GM12878 (cell line): ENCODE data around the gene LYPD6. TPM values are rescaled to one million over a fixed set of nuclear protein-coding genes. Genes with fewer than 3 reads are reported as not detected.

Source experiments
- ATAC-seq: fragments of 200-7000 bp; cut with Tn5 transposase; 3 replicates; pipeline ENCODE4 v1.9.1; 2020; ENCODE audit warnings: mild to moderate bottlenecking, moderate library complexity
- BruUV-seq: library from RNA; stranded (reverse); fragments of 400-500 nt; replicated peaks from 2 replicates; lab custom pipeline; 2021; lab: Mats Ljungman, UMichigan
- CTCF ChIA-PET: fragments of 300-600 bp; sonication (Branson Sonifier 250); formaldehyde crosslinking; extraction: SDS; loops from one replicate; lab custom pipeline; 2021; ENCODE audit warnings: inconsistent platforms; lab: Yijun Ruan, JAX
- POLR2A ChIA-PET: fragments of 350-600 bp; formaldehyde crosslinking; extraction: SDS; loops from one replicate; lab custom pipeline; 2021; ENCODE audit warnings: inconsistent platforms; lab: Charles Lee
- RAD21 ChIA-PET: fragments of 300-600 bp; sonication (Branson Sonifier 250); formaldehyde crosslinking; loops from one replicate; lab custom pipeline; 2023; ENCODE audit warnings: antibody characterized with exemption; ENCODE audit not compliant: unreplicated experiment; lab: Charles Lee
- SMC1A ChIA-PET: fragments of 300-600 bp; sonication (Branson Sonifier 250); formaldehyde crosslinking; loops from one replicate; lab custom pipeline; 2023; ENCODE audit not compliant: unreplicated experiment, uncharacterized antibody; lab: Charles Lee
- DNase-seq: peaks from one replicate; pipeline ENCODE4 v3.0.0-alpha.2; 2011; ENCODE audit warnings: low read depth, low spot score
- FAIRE-seq: peaks from 3 replicates; lab custom pipeline; 2011; peaks lifted over from hg19 to GRCh38; lab: Jason Lieb, UNC
- H2AFZ ChIP-seq: 2 replicates; pipeline ENCODE4 v1.6.0; 2011; ENCODE audit warnings: low read depth, low read length, control low read depth; ENCODE audit not compliant: control insufficient read depth
- H3K27ac ChIP-seq: 2 replicates; pipeline ENCODE4 v1.5.1; 2011; ENCODE audit warnings: control low read depth; ENCODE audit not compliant: control insufficient read depth, insufficient read depth
- H3K27me3 ChIP-seq, 2 experiments: replicated peaks in 1 of 2; 2 replicates each; pipeline versions ENCODE4 v1.6.0 to v1.6.1; 2011; ENCODE audit warnings: low read length in 1 of 2; ENCODE audit not compliant: control insufficient read depth in 2 of 2, insufficient read depth in 2 of 2
- H3K36me3 ChIP-seq, 2 experiments: 2 replicates each; pipeline ENCODE4 v1.5.1; 2011; ENCODE audit warnings: low read length in 1 of 2; ENCODE audit not compliant: control insufficient read depth in 2 of 2, insufficient read depth in 2 of 2
- H3K4me1 ChIP-seq: 2 replicates; pipeline ENCODE4 v1.6.1; 2011; ENCODE audit warnings: mild to moderate bottlenecking, low read length, moderate library complexity, mixed read lengths; ENCODE audit not compliant: control insufficient read depth, insufficient read depth
- H3K4me2 ChIP-seq: 2 replicates; pipeline ENCODE4 v1.6.0; 2011; ENCODE audit warnings: control low read depth; ENCODE audit not compliant: control insufficient read depth, insufficient read depth
- H3K4me3 ChIP-seq: fragments of 200-600 bp; sonication (generic); 2 replicates; pipeline ENCODE4 v1.5.1; 2016
- H3K79me2 ChIP-seq: 2 replicates; pipeline ENCODE4 v1.6.0; 2011; ENCODE audit warnings: low read length; ENCODE audit not compliant: control insufficient read depth, insufficient read depth
- H3K9ac ChIP-seq: 2 replicates; pipeline ENCODE4 v1.8.0; 2011; ENCODE audit warnings: low read length, control low read depth, mixed read lengths; ENCODE audit not compliant: control insufficient read depth, insufficient read depth
- H3K9me3 ChIP-seq: replicated peaks from 3 replicates; pipeline ENCODE4 v1.5.1; 2011; ENCODE audit warnings: mild to moderate bottlenecking, low read length; ENCODE audit not compliant: control insufficient read depth, insufficient read depth
- H4K20me1 ChIP-seq: 2 replicates; pipeline ENCODE4 v1.6.0; 2011; ENCODE audit not compliant: control insufficient read depth, insufficient read depth
- BCL11A ChIP-seq: IDR thresholded peaks from 2 replicates; pipeline ENCODE4 v1.6.1; 2011; ENCODE audit warnings: low read depth, low read length
- BHLHE40 ChIP-seq, 2 experiments: fragments of 450-650 bp in 1 of 2; IDR thresholded peaks; 2 replicates each; pipeline ENCODE4 v1.6.1; 2011 to 2017; ENCODE audit warnings: low read depth in 2 of 2, borderline replicate concordance in 1 of 2, improper control_type of control experiment in 1 of 2, low read length in 1 of 2, mild to moderate bottlenecking in 1 of 2
- CEBPB ChIP-seq, 2 experiments: fragments of 150-350 bp in 1 of 2; IDR thresholded peaks; 2 replicates each; pipeline ENCODE4 v1.6.1; 2012 to 2014; ENCODE audit warnings: low read depth in 2 of 2, low read length in 2 of 2, borderline replicate concordance in 1 of 2, inconsistent platforms in 1 of 2
- CREM ChIP-seq: IDR thresholded peaks from 2 replicates; pipeline ENCODE4 v1.6.1; 2014; ENCODE audit warnings: antibody characterized with exemption, low read depth
- POLR2AphosphoS2 ChIP-seq: IDR thresholded peaks from 2 replicates; pipeline ENCODE4 v1.6.1; 2011; ENCODE audit warnings: low read depth, mild to moderate bottlenecking, low read length, improper control_type of control experiment, moderate library complexity
- RELA ChIP-seq: fragments of 450-650 bp; IDR thresholded peaks from 2 replicates; pipeline ENCODE4 v1.8.0; 2014; ENCODE audit warnings: borderline replicate concordance; ENCODE audit not compliant: partially characterized antibody
- RFX5 ChIP-seq: IDR thresholded peaks from 2 replicates; pipeline ENCODE4 v1.6.1; 2011; ENCODE audit warnings: low read depth, low read length, improper control_type of control experiment
- SIN3A ChIP-seq: IDR thresholded peaks from 2 replicates; pipeline ENCODE4 v1.6.1; 2012; ENCODE audit warnings: low read depth, low read length, improper control_type of control experiment
- SMC3 ChIP-seq: IDR thresholded peaks from 2 replicates; pipeline ENCODE4 v1.6.1; 2011; ENCODE audit warnings: low read length, improper control_type of control experiment, borderline replicate concordance
- SP1 ChIP-seq: IDR thresholded peaks from one replicate; pipeline ENCODE4 v1.6.1; 2011; ENCODE audit warnings: low read depth, low read length
- SREBF1 ChIP-seq: IDR thresholded peaks from 2 replicates; pipeline ENCODE4 v1.6.1; 2012; ENCODE audit warnings: mild to moderate bottlenecking, low read length
- YBX1 ChIP-seq: fragments of 450-650 bp; IDR thresholded peaks from 2 replicates; pipeline ENCODE4 v1.6.1; 2016; ENCODE audit warnings: antibody characterized with exemption
- ZBTB33 ChIP-seq: fragments of 450-650 bp; IDR thresholded peaks from 2 replicates; pipeline ENCODE4 v1.6.1; 2017; ENCODE audit warnings: mild to moderate bottlenecking
- in situ Hi-C: fragments of 300-500 bp; cut with MboI; formaldehyde crosslinking; loops from 9 replicates; pipeline ENCODE4 v1.14.3; 2018; ENCODE audit warnings: mixed read lengths
- intact Hi-C: fragments of 100-400 bp; cut with micrococcal nuclease; formaldehyde crosslinking; loops from one replicate; pipeline ENCODE4 v1.14.2; 2022; ENCODE audit not compliant: unreplicated experiment
- polyA plus RNA-seq, 11 experiments: library from polyadenylated mRNA; depleted of rRNA in 4 of 11; unstranded in 6 of 11; stranded (reverse) in 5 of 11; fragments of >200 nt; fragmentation: Nextera tagmentation in 4 of 11; fragmentation: Illumina TruSeq in 1 of 11; extraction: Ambion mirVana in 4 of 11; extraction: Trizol in 1 of 11; gene quantifications; 1 replicate in 1 of 11; 2 replicates in 10 of 11; pipeline versions ENCODE4 v1.2.1 to v1.2.3, GENCODE V29; 2011 to 2016; ENCODE audit warnings: inconsistent platforms in 2 of 11, missing spikeins in 2 of 11, low read depth in 1 of 11
- total RNA-seq, 4 experiments: library from RNA; depleted of rRNA in 3 of 4; stranded (reverse); fragments of >200 nt in 3 of 4; fragmentation: Illumina TruSeq in 1 of 4; extraction: Trizol in 1 of 4; gene quantifications; 2 replicates each; pipeline versions ENCODE4 v1.2.1 to v1.2.3, GENCODE V29; 2013 to 2021
- TF ChIP-seq, protein P1 (sequence below): fragments of 450-650 bp; IDR thresholded peaks from 2 replicates; pipeline ENCODE4 v1.6.1; 2018; ENCODE audit warnings: borderline replicate concordance, mild to moderate bottlenecking; ENCODE audit not compliant: partially characterized antibody

LYPD6 gene
- total and polyA plus RNA-seq, 10 of the 15 experiments (the other 5 are each of a cell fraction or from before 2014, with no cell fraction given): not detected

DNA sequence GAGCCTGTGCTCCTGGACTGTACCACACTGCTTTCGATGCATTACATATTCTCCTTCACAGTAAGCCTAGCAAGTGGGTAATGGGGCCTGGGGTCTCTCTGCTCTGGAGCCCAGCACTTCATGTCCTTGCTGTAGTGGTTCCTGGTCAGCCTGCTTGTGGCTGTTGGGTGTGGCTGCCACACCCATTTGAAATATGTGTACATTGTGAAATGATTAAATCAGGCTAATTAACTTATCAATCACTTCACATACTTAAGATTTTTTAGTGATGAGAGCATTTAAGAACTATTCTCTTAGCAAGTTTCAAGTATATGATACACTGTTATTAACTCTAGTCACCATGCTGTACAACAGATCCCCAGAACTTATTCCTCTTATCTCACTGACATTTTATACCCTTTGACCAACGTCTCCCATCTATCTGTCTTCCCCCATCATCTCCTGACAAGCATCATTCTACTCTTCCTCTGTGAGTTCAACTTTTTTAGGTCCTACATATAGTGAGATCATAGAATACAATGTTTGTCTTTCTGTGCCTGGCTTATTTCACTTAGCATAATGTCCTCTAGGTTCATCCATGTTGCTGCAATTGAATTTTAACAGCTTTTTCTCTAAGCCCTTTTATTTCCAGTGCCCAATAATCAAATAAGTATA is 92.1 kb downstream of the LYPD6 start (continued):
- TF ChIP-seq SMC3 (no peak), ZBTB33 (no peak)

DNA sequence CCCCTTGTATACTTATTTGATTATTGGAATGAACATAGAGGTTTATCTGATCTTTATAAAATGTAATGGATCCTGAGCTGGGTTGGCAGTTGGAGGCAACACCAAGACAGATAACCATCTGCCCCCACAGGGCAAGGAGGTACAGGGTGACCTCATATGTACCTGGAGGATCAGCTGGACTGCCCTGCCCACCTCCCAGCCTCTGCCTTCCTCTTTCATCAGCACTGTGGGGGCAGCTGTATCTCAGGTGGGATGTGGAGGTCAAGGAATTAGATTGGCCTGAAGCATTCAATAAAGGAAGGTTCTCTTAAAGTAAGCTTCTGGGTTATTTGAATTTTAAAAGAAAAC is 92.6 kb downstream of the LYPD6 start:
- RAD21 ChIA-PET: no interaction called here
- Histone ChIP-seq H3K4me1 (no peaks in the 10 kb centered on the region), H3K9me3 (no peaks in the 10 kb centered on the region), H3K27me3 (peaks cover 2% of the 10 kb centered on the region in 2 experiments; a peak in 3 of 4 replicates), H2AFZ (no peak overlapping the region), H3K36me3 (no peaks in the 10 kb centered on the region)
- DNase-seq: no peak
- in situ Hi-C loops: no loop called here
- no peak for ATAC-seq
- BruUV-seq: no TSS peak
- TF ChIP-seq CREM (no peak), POLR2AphosphoS2 (no peak), SP1 (no peak), CEBPB (IDR thresholded peaks at IDR 0.05; ENCODE audit: borderline replicate concordance in 1 of 2, low read depth in 2 of 2, low read length in 2 of 2) (no peak), BCL11A (no peak), RFX5 (no peak), YBX1 (no peak), RELA (no peak), SREBF1 (no peak), SIN3A (no peak), BHLHE40 (IDR thresholded peaks at IDR 0.05; ENCODE audit: borderline replicate concordance in 1 of 2, low read depth in 2 of 2, low read length in 1 of 2) (no peak)
- TF ChIP-seq, protein P1, sequence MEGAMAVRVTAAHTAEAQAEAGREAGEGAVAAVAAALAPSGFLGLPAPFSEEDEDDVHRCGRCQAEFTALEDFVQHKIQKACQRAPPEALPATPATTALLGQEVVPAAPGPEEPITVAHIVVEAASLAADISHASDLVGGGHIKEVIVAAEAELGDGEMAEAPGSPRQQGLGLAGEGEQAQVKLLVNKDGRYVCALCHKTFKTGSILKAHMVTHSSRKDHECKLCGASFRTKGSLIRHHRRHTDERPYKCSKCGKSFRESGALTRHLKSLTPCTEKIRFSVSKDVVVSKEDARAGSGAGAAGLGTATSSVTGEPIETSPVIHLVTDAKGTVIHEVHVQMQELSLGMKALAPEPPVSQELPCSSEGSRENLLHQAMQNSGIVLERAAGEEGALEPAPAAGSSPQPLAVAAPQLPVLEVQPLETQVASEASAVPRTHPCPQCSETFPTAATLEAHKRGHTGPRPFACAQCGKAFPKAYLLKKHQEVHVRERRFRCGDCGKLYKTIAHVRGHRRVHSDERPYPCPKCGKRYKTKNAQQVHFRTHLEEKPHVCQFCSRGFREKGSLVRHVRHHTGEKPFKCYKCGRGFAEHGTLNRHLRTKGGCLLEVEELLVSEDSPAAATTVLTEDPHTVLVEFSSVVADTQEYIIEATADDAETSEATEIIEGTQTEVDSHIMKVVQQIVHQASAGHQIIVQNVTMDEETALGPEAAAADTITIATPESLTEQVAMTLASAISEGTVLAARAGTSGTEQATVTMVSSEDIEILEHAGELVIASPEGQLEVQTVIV: no peak
- TF ChIP-seq, all 136 proteins: peak for 0
- no peaks in the 10 kb centered on the region for H4K20me1 ChIP-seq
- H3K79me2 ChIP-seq: no peaks in the 10 kb centered on the region
- H3K4me2 ChIP-seq: no peak overlapping the region
- SMC1A ChIA-PET: no interaction called here
- FAIRE-seq: no peak
- H3K4me3 ChIP-seq: no peak overlapping the region
- CTCF ChIA-PET: no interaction called here
- H3K9ac ChIP-seq: no peak overlapping the region
- POLR2A ChIA-PET: interaction anchor here (0.6 kb wide), 1 partner anchor 194 kb away, joined by 4 read pairs; no protein-coding TSS in a partner anchor
- intact Hi-C loops: no loop called here
- no peak overlapping the region for H3K27ac ChIP-seq
